GM18861 (cell line): ENCODE data around the gene GTPBP2.
"Not testable (repeated sequence)": the region's sequence is repeated elsewhere in the genome, so short reads cannot be mapped to it uniquely, and the experiment has no call there.

Experiments
- ATAC-seq: cut with Tn5 transposase; IDR thresholded peaks from one replicate; pipeline ENCODE4 v1.9.1; 2021; ENCODE audit not compliant: unreplicated experiment

The GTPBP2 gene

DNA sequence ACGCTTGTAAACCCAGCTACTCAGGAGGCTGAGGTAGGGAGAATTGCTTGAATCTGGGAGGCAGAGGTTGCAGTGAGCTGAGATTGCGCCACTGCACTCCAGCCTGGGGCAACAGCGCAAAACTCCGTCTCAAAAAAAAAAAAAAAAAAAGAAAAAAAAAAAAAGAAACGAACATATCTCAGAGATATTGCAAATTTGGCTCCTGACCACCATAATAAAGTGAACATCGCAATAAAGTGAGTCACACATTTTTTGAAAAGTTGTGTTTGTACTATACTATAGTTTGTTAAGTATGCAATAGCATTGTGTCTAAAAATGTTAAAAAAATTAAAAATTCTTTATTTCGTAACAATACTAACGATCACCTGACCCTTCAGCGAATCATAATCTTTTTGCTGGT is 29.1 kb upstream of the GTPBP2 start:
- ATAC-seq, result no peak

DNA sequence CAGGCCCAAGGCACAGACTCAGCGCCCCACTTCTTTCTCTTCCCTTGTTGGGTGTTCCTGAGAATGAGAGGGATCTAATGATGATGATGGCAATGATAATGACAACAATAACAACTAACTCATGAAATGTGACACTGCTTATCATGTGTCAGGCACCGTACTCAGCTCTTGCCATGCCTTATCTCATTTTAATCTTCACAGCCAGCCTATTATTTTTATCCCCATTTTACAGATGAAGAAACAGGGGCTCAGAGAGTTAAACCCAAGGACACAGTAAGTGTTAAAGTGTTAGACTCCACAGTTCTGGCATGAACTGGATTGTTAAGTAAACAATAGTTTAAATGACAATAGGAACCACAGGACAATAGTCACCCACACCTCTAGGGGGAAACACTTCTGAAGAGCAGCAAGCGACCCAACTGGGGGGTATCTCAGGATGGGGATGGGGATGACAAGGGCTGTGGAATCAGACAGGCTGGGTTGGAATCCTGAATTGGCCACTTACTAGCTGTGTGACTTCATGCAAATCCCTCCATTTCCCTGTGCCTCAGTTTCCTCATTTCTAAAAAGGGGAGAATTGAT is 28.2 kb upstream of the GTPBP2 start:
- ATAC-seq, result no peak

DNA sequence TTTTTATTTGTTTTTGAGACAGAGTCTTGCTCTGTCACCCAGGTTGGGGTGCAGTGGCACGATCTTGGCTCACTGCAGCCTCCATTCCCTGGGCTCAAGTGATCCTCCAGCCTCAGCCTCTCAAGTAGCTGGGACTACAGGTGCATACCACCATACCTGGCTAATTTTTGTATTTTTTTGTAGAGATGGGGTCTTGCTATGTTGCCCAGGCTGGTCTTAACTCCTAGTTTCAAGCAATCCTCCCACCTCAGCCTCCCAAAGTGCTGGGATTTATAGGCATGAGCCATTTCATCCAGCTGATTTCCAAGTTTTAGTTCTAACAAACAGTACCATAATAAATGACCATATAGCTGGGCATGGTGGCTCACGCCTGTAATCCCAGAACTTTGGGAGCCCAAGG is 23.8 kb upstream of the GTPBP2 start:
- ATAC-seq, result not testable (repeated sequence)

DNA sequence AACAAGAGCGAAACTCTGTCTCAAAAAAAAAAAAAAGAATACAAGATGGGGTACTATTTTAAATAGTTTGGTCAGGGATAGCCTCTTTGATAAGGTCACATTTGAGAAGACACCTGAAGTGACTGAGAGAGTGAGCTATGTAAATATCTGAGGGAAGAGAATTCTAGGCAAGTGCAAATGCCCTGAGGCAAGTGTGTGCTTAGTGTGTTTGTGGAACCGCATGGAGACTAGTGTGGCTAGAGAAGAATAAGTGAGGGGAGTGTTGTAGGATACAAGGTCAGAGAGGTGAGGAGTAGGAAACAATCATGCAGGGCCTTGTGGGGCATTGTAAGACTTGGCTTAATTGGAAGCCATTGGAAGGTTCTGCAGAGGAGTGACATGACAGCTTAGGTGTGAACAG is 19.2 kb upstream of the GTPBP2 start:
- ATAC-seq, result no peak

DNA sequence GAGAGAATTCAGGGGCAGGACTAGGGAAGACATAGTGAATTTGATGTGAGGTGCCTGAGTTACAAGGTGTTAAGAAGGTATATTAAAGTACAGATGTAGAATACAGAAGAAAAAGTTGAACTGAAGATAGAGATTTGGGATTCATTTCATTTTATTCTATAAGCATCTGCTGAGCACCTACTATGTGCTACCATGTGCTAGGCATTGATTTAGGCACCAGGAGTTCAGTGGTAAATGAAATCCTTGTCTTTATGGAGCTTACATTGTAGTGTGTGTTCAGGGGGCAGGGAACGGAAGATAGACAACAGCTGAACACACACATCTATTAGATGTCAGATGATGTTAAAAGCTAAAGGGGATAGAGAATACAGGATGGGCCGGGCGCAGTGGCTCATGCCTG is 18.5 kb upstream of the GTPBP2 start:
- no peak for ATAC-seq

DNA sequence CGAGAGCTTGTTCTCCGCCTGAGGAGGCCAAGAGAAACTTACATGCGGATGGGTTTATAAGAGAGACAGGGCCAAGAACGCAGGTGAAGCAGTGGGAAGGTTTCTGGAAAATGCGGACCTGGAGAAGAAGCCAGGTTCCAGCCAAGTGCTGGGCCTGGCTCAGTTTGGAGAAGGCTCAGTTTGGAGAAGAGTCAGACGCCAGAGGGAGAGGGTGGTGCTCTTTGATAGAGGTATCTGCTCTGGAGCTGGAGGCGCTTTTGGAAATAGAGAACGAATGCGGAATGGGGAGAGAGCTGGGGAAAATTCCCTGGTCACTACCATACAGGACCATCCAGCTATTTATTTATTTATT is 16.5 kb upstream of the GTPBP2 start:
- ATAC-seq, result no peak

DNA sequence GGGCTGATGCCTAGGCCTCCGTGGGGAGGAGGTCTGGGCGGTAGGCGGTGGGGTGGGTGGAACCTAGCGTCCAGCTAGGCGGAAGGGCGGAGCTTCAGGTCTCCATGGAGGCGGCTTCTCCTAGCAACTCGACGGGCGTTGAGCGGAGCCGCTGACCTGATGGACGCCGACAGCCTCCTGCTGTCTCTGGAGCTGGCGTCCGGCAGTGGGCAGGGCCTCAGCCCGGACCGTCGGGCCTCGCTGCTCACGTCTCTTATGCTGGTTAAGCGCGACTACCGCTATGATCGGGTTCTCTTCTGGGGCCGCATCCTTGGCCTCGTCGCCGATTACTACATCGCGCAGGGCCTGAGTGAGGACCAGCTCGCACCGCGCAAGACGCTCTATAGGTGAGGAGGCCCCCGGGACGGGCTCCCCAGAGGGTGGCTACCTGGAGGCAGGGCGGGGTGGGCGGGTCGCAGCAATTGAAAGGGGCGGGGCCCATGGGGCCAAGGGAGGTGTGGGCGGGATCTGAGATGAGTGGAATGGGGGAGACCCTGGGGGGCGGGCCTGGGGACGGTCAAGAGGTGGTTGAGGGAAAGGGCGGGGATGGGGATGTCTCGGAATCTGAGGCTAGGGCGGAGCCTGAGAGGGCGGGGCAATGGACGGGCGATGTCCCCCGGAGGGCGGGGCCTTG is 16.0 kb upstream of the GTPBP2 start, which contains the start of gene RSPH9:
Gene RSPH9 (plus strand): TSS at position 97 of the 673 bp plus-strand sequence. CDS start 63 bp downstream, at position 160.
- peak; percentile 46 for ATAC-seq

DNA sequence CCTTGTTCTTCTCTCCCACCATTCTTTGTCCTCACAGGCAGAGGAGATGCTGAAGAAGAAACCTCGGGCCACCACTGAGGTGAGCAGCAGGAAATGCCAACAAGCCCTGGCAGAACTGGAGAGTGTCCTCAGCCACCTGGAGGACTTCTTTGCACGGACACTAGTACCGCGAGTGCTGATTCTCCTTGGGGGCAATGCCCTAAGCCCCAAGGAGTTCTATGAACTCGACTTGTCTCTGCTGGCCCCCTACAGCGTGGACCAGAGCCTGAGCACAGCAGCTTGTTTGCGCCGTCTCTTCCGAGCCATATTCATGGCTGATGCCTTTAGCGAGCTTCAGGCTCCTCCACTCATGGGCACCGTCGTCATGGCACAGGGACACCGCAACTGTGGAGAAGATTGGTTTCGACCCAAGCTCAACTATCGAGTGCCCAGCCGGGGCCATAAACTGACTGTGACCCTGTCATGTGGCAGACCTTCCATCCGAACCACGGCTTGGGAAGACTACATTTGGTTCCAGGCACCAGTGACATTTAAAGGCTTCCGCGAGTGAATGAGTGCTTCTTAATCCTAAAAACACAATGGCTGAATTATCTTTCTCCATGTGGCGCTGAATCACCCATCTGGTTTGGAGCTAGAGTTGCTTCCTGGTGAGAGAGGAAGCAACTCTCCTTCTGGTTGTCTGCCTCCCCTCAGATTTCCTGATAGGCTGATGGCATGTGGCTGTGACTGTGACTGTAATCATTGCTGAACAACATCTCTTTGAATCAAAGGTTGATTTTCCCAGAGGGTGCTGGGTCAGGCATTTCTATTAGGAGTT is 11.1 kb upstream of the GTPBP2 start:
- no peak for ATAC-seq

DNA sequence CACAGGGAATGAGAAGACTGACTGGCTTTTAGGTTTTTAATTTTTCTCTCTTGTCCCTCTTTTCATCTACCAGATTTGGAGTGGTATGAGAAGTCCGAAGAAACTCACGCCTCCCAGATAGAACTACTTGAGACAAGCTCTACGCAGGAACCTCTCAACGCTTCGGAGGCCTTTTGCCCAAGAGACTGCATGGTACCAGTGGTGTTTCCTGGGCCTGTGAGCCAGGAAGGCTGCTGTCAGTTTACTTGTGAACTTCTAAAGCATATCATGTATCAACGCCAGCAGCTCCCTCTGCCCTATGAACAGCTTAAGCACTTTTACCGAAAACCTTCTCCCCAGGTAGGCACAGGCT is 7.2 kb upstream of the GTPBP2 start:
- peak; percentile 11 for ATAC-seq

DNA sequence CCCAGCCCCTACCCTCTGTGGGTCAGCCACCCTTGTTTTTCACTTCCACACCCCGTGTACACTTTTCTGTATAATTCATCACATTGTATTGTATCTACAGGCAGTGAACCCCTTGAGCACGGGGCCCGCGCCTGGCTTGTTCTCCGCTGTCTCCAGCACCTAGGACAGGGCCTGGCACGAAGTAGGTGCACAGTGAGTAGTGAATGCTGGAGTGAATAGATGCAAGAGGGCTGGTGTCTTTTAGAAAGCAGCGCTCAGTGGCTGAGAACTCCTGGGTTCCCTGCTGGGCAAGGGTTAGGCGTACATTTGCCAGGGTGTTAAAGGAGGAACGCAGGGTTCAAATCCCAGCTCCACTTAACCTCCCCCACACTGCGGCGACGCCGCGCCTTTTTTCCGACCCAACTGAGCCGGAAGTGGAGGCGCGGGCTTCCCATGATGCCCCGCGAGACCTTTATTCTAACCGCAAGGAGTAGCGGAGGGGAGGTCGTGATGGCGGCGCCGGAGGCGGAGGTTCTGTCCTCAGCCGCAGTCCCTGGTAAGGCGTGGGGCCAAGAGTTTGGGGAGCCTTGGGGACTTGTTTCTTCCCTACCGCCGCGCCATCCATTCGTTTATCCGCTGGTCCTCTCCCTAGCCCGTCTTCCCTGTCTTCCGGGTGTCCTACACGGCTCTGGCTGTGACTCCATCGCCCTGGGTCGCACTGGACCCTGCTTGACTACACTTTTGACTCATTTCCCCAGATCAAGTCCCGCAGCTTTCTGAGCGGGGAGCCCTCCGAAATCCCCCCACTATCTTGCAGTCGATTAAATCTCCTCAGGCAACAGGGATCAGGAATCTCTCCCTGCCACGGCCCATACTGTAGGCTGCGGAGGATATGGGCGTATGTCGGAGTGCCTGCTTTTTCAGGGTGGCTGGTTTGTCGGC is 6.6 kb upstream of the GTPBP2 start, which contains the start of gene MAD2L1BP:
Gene MAD2L1BP (plus strand): TSS at position 454 of the 921 bp plus-strand sequence. CDS start 36 bp downstream, at position 490.
- ATAC-seq, result peak; percentile 74

DNA sequence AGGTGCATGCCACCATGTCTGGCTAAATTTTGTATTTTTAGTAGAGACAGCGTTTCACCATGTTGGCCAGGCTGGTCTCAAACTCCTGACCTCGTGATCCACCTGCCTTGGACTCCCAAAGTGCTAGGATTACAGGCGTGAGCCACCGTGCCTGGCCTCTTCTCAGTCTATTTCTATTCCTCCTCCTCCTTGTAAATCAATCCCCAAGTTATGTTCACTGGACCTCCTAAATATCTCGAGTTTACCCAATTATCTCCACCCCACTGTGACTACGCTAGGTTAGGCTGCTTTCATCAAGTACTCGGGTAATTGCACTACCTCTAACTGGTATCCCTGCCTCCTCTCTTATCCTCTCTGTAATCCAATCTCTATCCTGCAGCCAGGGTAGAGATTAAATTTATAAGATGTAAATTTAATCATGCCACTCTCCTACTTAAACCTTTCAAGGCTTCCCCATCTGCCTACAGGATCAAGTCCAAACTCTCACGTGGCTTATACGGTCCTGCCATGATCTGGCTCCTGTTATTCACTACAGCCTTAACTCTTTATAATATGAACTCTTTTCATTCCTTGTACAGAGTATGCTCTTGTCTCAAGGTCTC is 5.7 kb upstream of the GTPBP2 start:
- no peak for ATAC-seq

DNA sequence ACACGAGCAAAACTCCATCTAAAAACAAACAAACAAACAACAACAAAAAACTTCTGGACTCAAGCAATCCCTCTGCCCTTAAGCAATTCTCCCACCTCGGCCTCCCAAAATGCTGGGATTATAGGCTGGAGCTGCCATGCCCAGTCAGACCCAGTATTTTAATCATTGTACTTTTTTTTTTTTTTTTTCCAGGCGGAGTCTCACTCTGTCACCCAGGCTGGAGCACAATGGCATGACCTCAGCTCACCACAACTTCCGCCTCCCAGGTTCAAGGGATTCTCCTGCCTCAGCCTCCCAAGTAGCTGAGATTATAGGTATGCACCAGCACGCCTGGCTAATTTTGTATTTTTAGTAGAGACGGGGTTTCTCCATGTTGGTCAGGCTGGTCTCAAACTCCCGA is 3.9 kb upstream of the GTPBP2 start:
- ATAC-seq, result not testable (repeated sequence)

DNA sequence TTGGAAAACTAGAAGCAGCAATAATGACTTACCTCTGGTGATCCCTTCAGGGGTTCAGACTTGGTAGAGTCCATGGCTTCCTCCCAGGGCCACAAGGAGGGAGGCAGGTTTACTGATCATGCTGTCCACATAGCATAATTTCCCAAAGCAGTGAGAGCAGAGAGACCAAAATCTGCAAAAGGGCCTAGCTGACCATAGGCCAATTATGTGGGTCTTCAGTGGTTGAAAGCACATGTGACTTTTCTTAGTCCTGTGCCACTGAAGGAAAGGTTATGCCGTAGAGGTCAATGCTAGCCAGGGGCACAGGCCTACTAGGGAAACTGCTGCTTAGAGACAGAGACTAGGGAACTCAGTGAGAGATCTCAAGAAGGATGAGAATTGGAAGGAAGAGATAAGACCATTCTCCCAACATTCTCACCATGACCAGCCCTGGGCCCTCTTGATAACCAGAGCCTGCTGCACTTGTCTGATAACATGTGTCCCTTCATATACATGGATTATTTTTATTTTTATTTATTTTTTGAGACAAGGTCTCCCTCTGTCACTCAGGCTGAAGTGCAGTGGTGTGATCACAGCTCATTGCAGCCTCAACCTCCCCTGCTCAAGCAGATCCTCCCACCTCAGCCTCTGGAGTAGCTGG is 2.0 kb upstream of the GTPBP2 start:
- ATAC-seq, result no peak

DNA sequence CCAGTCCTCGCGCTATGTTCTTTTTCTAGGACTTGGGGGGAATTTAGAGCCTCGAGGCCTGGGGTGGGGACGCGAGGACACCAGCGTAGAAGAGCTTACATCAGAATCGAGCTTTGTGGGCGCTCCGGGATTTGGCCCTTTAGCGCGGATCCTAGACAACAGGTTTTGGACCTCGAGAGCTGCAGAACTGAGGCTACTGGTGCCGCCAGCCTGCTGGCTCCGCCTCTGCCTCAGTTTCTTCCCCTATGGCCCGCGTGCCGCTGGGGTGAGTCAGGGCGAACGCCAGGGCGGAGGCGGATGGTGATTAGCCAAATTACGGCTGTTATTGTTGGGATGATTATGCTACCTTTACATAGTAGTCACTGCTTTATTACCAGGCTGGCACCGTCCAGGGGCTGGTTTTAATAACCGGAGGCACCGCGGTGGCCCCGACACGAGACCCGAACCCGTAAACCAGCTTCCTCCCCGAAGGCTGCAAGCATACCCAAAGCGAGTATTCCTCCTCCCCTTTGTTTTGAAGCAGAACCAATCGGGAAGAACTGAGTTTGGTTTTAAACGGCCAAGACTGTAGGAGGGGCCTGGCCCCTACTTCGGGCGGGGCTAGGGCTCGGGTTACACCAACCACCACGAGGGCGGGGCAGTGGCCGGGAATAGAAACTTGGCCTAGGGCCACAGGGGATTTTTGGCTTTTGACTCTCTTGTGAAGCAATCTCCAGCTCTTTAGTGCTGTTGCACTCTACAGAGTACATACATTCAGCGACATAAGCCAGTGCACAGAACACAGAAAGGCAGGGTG is 639 bp upstream of the GTPBP2 start:
- ATAC-seq, result peak; percentile 62

DNA sequence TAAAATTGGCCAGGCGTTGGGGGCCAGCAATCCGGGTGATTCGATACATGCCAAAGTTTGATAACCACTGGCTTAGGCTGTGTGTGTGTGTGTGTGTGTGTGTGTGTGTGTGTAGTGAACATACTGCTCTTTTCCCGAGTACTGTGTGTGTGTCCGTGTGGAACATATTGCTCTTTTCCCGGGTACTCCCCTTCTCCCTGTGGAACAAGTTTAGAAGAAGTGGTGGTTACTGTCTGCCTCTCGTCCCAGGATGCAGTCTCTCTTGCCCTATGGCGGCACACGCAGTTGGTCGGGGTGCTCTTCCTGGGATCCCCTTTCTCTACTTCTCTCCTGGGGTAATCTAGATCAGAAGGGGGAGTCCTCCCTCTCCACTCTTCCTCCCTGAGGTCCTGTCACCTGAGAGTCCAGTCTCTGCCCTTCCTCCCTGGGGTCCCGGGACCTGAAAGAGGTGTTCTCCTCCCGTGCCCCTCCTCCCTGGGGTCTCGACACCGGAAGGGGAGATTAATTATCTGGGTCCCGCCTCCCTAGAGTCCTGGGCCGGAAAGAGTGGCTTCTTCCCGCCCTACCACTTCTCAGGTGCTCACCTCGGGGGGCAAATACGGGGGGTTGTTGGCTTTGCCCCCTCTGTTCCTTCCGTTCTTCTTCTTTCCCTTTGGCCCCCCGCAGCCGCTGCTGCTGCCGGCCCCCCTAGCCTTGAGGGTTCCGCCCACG is 516 bp downstream of the GTPBP2 start:
- ATAC-seq, result no peak

DNA sequence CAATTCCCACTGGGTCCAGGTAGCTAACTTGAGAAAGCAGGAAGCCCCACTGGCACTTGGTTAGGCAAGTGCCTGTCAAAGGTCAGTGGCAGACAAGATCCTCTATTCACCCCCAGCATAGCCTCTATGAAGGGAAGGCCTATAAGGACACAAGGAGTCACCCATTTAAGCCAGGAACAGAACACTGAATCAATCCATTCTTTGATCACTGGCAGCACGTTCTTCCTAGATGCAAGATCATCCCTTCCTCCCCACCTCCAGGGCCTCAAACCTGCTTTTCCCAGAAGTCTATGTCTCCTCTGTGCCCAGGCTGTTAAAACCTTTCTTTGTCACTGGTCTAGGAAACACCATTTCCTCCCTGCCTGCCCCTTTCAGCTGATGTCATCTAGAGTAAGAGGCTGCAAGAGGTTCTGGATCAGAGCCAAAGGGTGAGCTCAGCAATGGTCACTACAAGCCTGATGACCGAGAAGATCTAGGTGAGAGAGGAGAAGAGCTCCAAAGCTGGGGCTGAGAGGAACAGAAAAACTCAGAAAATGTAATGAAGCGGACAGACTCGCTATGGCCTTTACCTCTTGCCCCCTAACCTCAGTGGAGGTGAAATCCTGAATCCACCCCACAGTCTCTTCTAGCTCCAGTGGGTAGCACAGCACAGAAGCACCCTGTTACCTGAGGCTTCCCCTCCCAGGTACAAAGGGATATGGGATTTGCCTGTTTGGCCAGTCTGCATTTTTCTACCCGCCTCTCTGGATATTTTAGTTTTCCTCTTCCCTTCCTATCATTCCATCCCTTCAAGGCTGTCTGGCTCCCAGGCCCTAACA is 1.8 kb downstream of the GTPBP2 start:
- ATAC-seq, result no peak

DNA sequence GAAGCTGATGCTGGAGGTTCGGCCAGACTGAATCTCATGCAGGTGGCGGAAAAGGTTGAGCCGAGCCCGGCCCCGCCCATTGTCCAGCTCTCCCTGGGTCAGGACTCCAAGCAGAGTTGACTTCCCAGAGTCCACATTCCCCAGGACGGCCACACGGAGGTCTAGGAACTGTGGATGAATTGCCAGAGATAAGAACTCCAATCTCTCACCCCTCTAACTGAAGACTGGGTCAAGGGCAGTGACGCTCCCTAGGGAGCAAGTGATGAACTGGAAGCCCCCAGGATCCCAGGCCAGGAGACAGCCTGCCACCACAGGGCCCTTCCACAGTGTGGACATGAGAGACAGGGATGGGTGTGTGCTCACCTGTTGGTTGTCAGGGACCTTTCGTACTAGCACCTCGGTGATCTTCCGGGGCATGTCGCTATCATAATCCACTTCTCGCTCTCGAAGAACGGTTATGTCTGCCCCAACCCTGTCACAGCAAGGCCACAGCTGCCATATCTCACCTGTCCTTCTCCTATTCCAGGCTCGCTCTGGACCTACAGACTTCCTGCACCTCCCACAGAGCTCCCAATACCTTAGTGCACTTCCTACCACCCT is 3.6 kb downstream of the GTPBP2 start:
- ATAC-seq, result no peak
